ENCODE measurements around the gene ITGA1. TPM values are rescaled to one million over a fixed set of nuclear protein-coding genes. Genes with fewer than 3 reads are reported as not detected.

The ITGA1 gene
- total RNA-seq, 4 donors from 2014 or later: 2.4 to 10.7 (median 5.4) TPM

DNA sequence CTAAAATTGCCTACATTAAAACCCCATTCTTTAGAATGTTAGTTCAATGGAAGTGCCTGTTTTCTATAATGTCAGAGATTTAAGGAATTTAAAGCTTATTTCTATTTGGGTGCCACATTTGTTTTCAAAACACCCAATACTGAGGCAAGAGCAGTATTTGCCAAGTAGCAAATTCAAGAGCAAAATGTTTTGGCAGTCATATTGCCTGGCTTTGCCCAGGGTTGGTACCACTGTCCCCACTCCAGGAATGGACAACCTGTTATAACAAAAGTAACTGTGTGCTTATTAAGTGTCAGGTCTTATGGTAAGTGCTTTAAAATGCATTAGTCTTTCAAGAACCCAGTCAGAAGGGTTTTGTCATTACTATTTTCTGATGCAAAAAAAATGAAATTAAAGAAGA lies 19.3 kb downstream of the ITGA1 start:
- H3K4me3 ChIP-seq (ENCODE audit: low read depth, poor library complexity, severe bottlenecking): no peak overlapping the region
- intact Hi-C loops (cut with DNase I; ENCODE audit: low total_unique reads): no loop called here
- TF ChIP-seq, protein P1, sequence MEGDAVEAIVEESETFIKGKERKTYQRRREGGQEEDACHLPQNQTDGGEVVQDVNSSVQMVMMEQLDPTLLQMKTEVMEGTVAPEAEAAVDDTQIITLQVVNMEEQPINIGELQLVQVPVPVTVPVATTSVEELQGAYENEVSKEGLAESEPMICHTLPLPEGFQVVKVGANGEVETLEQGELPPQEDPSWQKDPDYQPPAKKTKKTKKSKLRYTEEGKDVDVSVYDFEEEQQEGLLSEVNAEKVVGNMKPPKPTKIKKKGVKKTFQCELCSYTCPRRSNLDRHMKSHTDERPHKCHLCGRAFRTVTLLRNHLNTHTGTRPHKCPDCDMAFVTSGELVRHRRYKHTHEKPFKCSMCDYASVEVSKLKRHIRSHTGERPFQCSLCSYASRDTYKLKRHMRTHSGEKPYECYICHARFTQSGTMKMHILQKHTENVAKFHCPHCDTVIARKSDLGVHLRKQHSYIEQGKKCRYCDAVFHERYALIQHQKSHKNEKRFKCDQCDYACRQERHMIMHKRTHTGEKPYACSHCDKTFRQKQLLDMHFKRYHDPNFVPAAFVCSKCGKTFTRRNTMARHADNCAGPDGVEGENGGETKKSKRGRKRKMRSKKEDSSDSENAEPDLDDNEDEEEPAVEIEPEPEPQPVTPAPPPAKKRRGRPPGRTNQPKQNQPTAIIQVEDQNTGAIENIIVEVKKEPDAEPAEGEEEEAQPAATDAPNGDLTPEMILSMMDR (IDR thresholded peaks at IDR 0.05): no peak
- TF ChIP-seq POLR2A (IDR thresholded peaks at IDR 0.05): no peak
- DNase-seq (ENCODE audit: low spot score in 2 of 2): no peak

DNA sequence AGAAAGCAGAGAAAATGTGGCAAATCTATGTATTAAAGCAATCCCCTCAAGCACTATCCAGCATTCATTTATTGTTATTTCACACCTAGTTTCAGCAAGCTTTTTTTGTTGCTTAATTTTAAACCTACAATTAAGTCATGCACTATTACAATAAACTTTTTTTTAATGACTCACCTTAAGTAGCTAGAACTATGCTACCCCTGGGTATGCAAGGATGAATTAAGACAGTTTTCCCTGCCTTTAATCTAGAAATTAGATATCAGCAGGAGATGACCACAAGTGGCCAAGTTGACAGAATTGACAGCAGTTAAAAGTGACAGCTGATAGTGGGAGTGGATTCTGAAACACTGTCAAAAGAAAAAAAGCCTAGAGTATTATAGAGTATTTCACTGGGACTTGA lies 20.0 kb downstream of the ITGA1 start:
- TF ChIP-seq, protein P1 (IDR thresholded peaks at IDR 0.05): no peak
- TF ChIP-seq POLR2A (IDR thresholded peaks at IDR 0.05): no peak
- intact Hi-C loops (cut with DNase I; ENCODE audit: low total_unique reads): no loop called here
- no peak overlapping the region for H3K4me3 ChIP-seq (ENCODE audit: low read depth, poor library complexity, severe bottlenecking)
- no peak for DNase-seq (ENCODE audit: low spot score in 2 of 2)

DNA sequence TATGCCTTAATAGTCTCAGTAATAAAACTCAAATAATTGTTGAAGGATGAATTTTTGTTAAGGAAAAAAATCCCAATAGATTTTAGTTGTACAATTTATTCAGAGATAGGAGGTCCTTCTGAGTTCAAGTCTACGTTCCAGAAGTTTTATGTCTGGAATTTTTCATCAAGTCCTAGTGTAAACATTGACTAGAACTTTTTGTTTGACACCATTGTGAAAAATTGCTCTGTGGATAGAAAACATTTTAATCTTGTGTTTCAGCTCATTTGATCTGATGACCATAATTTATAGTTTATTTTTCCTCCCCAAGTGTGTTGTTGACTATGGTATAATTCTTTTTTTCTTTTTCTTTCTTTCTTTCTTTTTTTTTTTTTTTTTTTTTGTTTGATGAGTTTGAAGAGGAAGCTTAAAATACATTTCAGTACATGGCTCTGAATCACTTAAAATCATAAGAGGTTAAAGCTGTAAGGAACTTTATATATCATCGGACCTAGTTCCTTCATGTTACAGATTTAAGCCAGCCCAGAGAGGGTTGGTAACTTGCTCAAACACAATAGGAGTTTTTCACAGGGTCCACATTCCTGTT lies 20.7 kb downstream of the ITGA1 start:
- WGBS, 2 donors: 75 to 89% methylated on average over 2 of the region's 2 CpGs
- H3K4me3 ChIP-seq (ENCODE audit: low read depth, poor library complexity, severe bottlenecking): no peak overlapping the region
- intact Hi-C loops (cut with DNase I; ENCODE audit: low total_unique reads): no loop called here
- TF ChIP-seq, protein P1 (IDR thresholded peaks at IDR 0.05): no peak
- TF ChIP-seq POLR2A (IDR thresholded peaks at IDR 0.05): no peak
- DNase-seq (ENCODE audit: low spot score in 2 of 2): no peak

DNA sequence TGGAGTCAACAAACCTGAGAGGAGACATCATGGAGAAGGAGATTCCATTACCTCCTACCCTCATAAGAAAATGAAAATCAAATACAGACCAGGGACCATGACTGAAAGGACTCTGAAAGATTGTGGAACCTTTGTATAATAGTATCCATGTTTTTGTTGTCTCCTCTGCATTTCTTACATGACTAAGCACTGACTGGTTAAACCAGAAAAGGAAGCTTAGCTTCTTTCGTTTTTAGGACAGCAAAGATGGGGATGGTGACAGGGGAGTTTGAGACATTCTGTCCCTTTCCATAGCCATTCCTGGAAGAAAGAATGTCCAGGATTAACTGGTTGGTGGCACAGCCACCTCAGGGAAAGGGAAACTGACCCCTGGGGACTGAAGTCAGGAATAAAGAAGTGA lies 22.2 kb downstream of the ITGA1 start:
- WGBS, 2 donors: 19 to 29% methylated on average over 1 of the region's 1 CpG
- DNase-seq (ENCODE audit: low spot score in 2 of 2): no peak
- intact Hi-C loops (cut with DNase I; ENCODE audit: low total_unique reads): no loop called here
- TF ChIP-seq, protein P1 (IDR thresholded peaks at IDR 0.05): no peak
- no peak for TF ChIP-seq POLR2A (IDR thresholded peaks at IDR 0.05)
- H3K4me3 ChIP-seq (ENCODE audit: low read depth, poor library complexity, severe bottlenecking): no peak overlapping the region

DNA sequence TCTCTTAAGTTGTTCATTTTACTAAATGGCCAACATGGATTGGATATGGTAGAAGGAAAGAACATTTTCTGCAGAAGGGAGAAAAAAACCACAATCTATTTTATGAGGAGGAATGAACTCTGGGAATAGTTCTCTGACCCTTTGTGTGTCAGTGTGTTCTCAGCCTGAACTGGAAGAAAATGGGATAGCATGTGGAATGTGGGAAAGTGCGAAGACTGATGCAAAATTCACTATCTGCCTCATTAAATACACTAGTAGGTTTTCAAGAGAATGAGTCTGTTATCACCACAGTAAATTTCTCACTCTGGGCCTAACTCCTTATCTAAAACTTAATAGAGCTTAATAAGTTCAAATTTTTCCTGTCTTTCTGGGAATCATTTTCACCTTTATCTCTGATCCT lies 22.7 kb downstream of the ITGA1 start:
- intact Hi-C loops (cut with DNase I; ENCODE audit: low total_unique reads): no loop called here
- no peak for DNase-seq (ENCODE audit: low spot score in 2 of 2)
- no peak for TF ChIP-seq POLR2A (IDR thresholded peaks at IDR 0.05)
- TF ChIP-seq, protein P1 (IDR thresholded peaks at IDR 0.05): no peak
- 61 to 91% methylated on average over 1 of the region's 1 CpG for WGBS, 2 donors
- no peak overlapping the region for H3K4me3 ChIP-seq (ENCODE audit: low read depth, poor library complexity, severe bottlenecking)

DNA sequence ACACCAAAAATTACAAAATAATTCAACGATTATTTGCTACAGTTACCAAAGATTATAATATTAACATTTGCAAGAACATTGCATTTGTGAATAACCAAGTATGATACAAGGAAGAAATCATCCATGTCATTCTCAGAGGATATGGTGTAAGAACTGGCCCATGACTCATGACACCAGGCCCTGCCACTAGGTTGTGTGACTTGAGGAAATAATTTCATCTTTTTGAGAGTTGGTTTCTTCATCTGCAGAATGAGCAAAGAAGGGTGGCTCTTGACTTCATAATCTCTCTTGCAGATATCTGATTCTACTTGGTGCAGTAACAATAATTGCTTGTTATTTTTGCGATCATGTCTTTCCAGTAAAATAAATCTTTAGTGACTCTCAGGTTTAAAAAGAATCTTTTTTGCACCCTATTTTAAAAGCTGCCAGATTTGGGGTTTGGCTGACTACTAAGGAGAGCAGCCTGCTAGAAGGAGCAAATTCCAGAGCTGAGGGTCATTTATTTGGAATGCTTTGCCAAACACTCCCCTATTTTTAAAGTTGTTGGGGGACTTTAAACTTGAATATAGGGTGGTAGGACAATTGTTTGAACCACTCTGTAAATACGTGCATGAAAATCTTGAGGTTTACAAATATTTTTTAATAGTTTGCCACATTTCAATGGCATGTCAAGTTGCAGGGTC lies 23.5 kb downstream of the ITGA1 start:
- WGBS, 2 donors: 74 to 87% methylated on average over 3 of the region's 3 CpGs
- intact Hi-C loops (cut with DNase I; ENCODE audit: low total_unique reads): no loop called here
- TF ChIP-seq POLR2A (IDR thresholded peaks at IDR 0.05): no peak
- TF ChIP-seq, protein P1 (IDR thresholded peaks at IDR 0.05): no peak
- no peak overlapping the region for H3K4me3 ChIP-seq (ENCODE audit: low read depth, poor library complexity, severe bottlenecking)
- DNase-seq (ENCODE audit: low spot score in 2 of 2): no peak

Data from lower leg skin (tissue), 4 donors.